ENCODE results near the gene BRPF1. TPM values are rescaled to one million over a fixed set of nuclear protein-coding genes. Genes with fewer than 3 reads are reported as not detected.

Gene BRPF1
- polyA plus RNA-seq, 1 donor from 2014 or later = 14.9 TPM

- no peaks in the 10 kb centered on the region for H3K79me2 ChIP-seq (replicated peaks; ENCODE audit: insufficient read depth, low read length)
- no peaks in the 10 kb centered on the region for H3K9me2 ChIP-seq (ENCODE audit: insufficient read depth, low read length)
- no peak overlapping the region for H3K27ac ChIP-seq (ENCODE audit: low read length)
- H3K27me3 ChIP-seq (ENCODE audit: insufficient read depth, low read depth, low read length) = no peaks in the 10 kb centered on the region
- H3K4me3 ChIP-seq (ENCODE audit: low read length) = no peak overlapping the region
- no peaks in the 10 kb centered on the region for H3K9me3 ChIP-seq (ENCODE audit: low read length)
- H3K36me3 ChIP-seq (ENCODE audit: insufficient read depth, low read length) = no peaks in the 10 kb centered on the region
- no peaks in the 10 kb centered on the region for H3F3A ChIP-seq (ENCODE audit: insufficient read depth, low read length, poor library complexity, severe bottlenecking)
- no peak overlapping the region for H3K4me2 ChIP-seq (ENCODE audit: low read length)
- TF ChIP-seq REST (IDR thresholded peaks at IDR 0.05; ENCODE audit: borderline replicate concordance) (no peak), POLR2AphosphoS5 (IDR thresholded peaks at IDR 0.05) (no peak)
- H4K20me1 ChIP-seq (ENCODE audit: insufficient read depth) = no peaks in the 10 kb centered on the region
- no peak overlapping the region for H3K9ac ChIP-seq (ENCODE audit: low read length)
- no peak overlapping the region for H2AFZ ChIP-seq (ENCODE audit: low read depth, low read length)
Measured at GRCh38 chr3:9778143-9779074, 46.9 kb downstream of the BRPF1 start.

GRCh38 chr3:9779075-9779593 is 47.6 kb downstream of the BRPF1 start:
- Histone ChIP-seq H3K27me3 (ENCODE audit: insufficient read depth, low read depth, low read length) (no peaks in the 10 kb centered on the region), H3K9me3 (ENCODE audit: low read length) (no peaks in the 10 kb centered on the region), H3F3A (ENCODE audit: insufficient read depth, low read length, poor library complexity, severe bottlenecking) (no peaks in the 10 kb centered on the region), H3K27ac (ENCODE audit: low read length) (no peak overlapping the region), H3K9me2 (ENCODE audit: insufficient read depth, low read length) (no peaks in the 10 kb centered on the region), H3K79me2 (replicated peaks; ENCODE audit: insufficient read depth, low read length) (no peaks in the 10 kb centered on the region), H4K20me1 (ENCODE audit: insufficient read depth) (no peaks in the 10 kb centered on the region), H3K4me3 (ENCODE audit: low read length) (no peak overlapping the region), H3K9ac (ENCODE audit: low read length) (no peak overlapping the region), H3K4me2 (ENCODE audit: low read length) (no peak overlapping the region), H3K36me3 (ENCODE audit: insufficient read depth, low read length) (no peaks in the 10 kb centered on the region), H2AFZ (ENCODE audit: low read depth, low read length) (no peak overlapping the region)
- TF ChIP-seq TAF1 (IDR thresholded peaks at IDR 0.05; ENCODE audit: low read depth) (no peak), REST (IDR thresholded peaks at IDR 0.05; ENCODE audit: borderline replicate concordance) (no peak), POLR2AphosphoS5 (IDR thresholded peaks at IDR 0.05) (no peak), EP300 (conservative IDR thresholded peaks at IDR 0.05; ENCODE audit: poor library complexity, severe bottlenecking) (no peak), CTCF (IDR thresholded peaks at IDR 0.05; ENCODE audit: poor library complexity, severe bottlenecking) (no peak), RAD21 (conservative IDR thresholded peaks at IDR 0.05) (no peak), EZH2 (IDR thresholded peaks at IDR 0.05; ENCODE audit: borderline replicate concordance, insufficient read depth, low read length, poor library complexity, severe bottlenecking) (no peak), SMC3 (conservative IDR thresholded peaks at IDR 0.05; ENCODE audit: poor library complexity) (no peak), MXI1 (conservative IDR thresholded peaks at IDR 0.05; ENCODE audit: poor library complexity, severe bottlenecking) (no peak)
